GM23338 (cell line): ENCODE results near the gene INTS14. TPM values are rescaled to one million over a fixed set of nuclear protein-coding genes. Genes with fewer than 3 reads are reported as not detected.

Experiments used
- ATAC-seq: fragments of 200-7000 bp; cut with Tn5 transposase; 3 replicates; pipeline ENCODE4 v1.9.1; 2020
- DNase-seq: peaks from one replicate; pipeline ENCODE4 v3.0.0-alpha.2; 2015; ENCODE audit warnings: low spot score
- H2AFZ ChIP-seq: fragments of 200-600 bp; sonication (generic); 2 replicates; pipeline ENCODE4 v1.8.0; 2016; ENCODE audit warnings: antibody characterized with exemption, mild to moderate bottlenecking, moderate library complexity
- H3F3A ChIP-seq: fragments of 200-600 bp; sonication (generic); replicated peaks from 2 replicates; pipeline ENCODE4 v1.8.0; 2017; ENCODE audit warnings: antibody characterized with exemption, mixed run types, low read depth
- H3K27ac ChIP-seq: fragments of 200-600 bp; sonication (generic); 2 replicates; pipeline ENCODE4 v1.6.1; 2016; ENCODE audit warnings: low read depth
- H3K27me3 ChIP-seq: fragments of 200-600 bp; sonication (generic); 2 replicates; pipeline ENCODE4 v1.8.0; 2016; ENCODE audit warnings: mild to moderate bottlenecking, mixed run types, moderate library complexity; ENCODE audit not compliant: insufficient read depth
- H3K36me3 ChIP-seq: fragments of 200-600 bp; sonication (generic); 2 replicates; pipeline ENCODE4 v1.8.0; 2016; ENCODE audit warnings: mild to moderate bottlenecking; ENCODE audit not compliant: insufficient read depth
- H3K4me1 ChIP-seq: fragments of 200-600 bp; sonication (generic); 2 replicates; pipeline ENCODE4 v1.8.0; 2016; ENCODE audit warnings: mild to moderate bottlenecking, moderate library complexity; ENCODE audit not compliant: insufficient read depth
- H3K4me2 ChIP-seq: fragments of 200-600 bp; sonication (generic); 2 replicates; pipeline ENCODE4 v1.7.1; 2017; ENCODE audit warnings: mixed run types
- H3K4me3 ChIP-seq: fragments of 200-600 bp; sonication (generic); 2 replicates; pipeline ENCODE4 v1.6.1; 2016; ENCODE audit warnings: mixed run types
- H3K79me2 ChIP-seq: fragments of 200-600 bp; sonication (generic); replicated peaks from 2 replicates; pipeline ENCODE4 v1.8.0; 2017; ENCODE audit warnings: mild to moderate bottlenecking; ENCODE audit not compliant: insufficient read depth
- H3K9me2 ChIP-seq: fragments of 200-600 bp; sonication (generic); 2 replicates; pipeline ENCODE4 v1.8.0; 2017; ENCODE audit not compliant: insufficient read depth
- H4K20me1 ChIP-seq: fragments of 200-600 bp; sonication (generic); replicated peaks from 2 replicates; pipeline ENCODE4 v1.8.0; 2017; ENCODE audit warnings: mild to moderate bottlenecking; ENCODE audit not compliant: insufficient read depth
- H3K27ac Mint-ChIP-seq: 2 replicates; pipeline ENCODE4 v1.8.0; 2020; ENCODE audit warnings: inconsistent platforms, mild to moderate bottlenecking, moderate library complexity, mixed read lengths
- H3K27me3 Mint-ChIP-seq: 3 replicates; pipeline ENCODE4 v1.8.0; 2022; ENCODE audit warnings: low read depth, mild to moderate bottlenecking, moderate library complexity, mixed read lengths, inconsistent platforms; ENCODE audit not compliant: insufficient read depth, poor library complexity
- H3K36me3 Mint-ChIP-seq: 3 replicates; pipeline ENCODE4 v1.8.0; 2021; ENCODE audit warnings: low read depth, mild to moderate bottlenecking, inconsistent platforms, moderate library complexity, mixed read lengths
- H3K4me1 Mint-ChIP-seq: 3 replicates; pipeline ENCODE4 v1.8.0; 2020; ENCODE audit warnings: mild to moderate bottlenecking, inconsistent platforms, mixed read lengths
- H3K4me3 Mint-ChIP-seq: 3 replicates; pipeline ENCODE4 v1.8.0; 2021; ENCODE audit warnings: moderate library complexity, mild to moderate bottlenecking, inconsistent platforms, mixed read lengths
- H3K9me3 Mint-ChIP-seq: 3 replicates; pipeline ENCODE4 v1.8.0; 2020; ENCODE audit warnings: moderate library complexity, mild to moderate bottlenecking, inconsistent platforms, mixed read lengths
- CTCF ChIP-seq, 2 experiments: fragments of 200-600 bp in 1 of 2; sonication (generic) in 1 of 2; conservative IDR thresholded peaks; 2 replicates each; pipeline versions ENCODE4 v1.5.1 to v1.6.1; 2016 to 2017; ENCODE audit warnings: antibody characterized with exemption in 2 of 2, low read depth in 2 of 2, mild to moderate bottlenecking in 2 of 2, moderate library complexity in 1 of 2
- EZH2 ChIP-seq: fragments of 200-600 bp; sonication (generic); IDR thresholded peaks from one replicate; pipeline ENCODE4 v1.8.0; 2017; ENCODE audit warnings: antibody characterized with exemption, mild to moderate bottlenecking, low read depth; ENCODE audit not compliant: unreplicated experiment
- NANOG ChIP-seq: IDR thresholded peaks from 2 replicates; pipeline ENCODE4 v1.6.1; 2016; ENCODE audit warnings: antibody characterized with exemption, borderline replicate concordance
- POLR2AphosphoS5 ChIP-seq: IDR thresholded peaks from 2 replicates; pipeline ENCODE4 v1.6.1; 2016; ENCODE audit warnings: antibody characterized with exemption, low read depth
- REST ChIP-seq: IDR thresholded peaks from one replicate; pipeline ENCODE4 v1.6.1; 2018; ENCODE audit warnings: antibody characterized with exemption; ENCODE audit not compliant: unreplicated experiment
- STAT1 ChIP-seq: IDR thresholded peaks from one replicate; pipeline ENCODE4 v1.6.1; 2016; ENCODE audit warnings: antibody characterized with exemption; ENCODE audit not compliant: unreplicated experiment
- ZNF114 ChIP-seq: fragments of 250-450 bp; sonication (Bioruptor Pico); IDR thresholded peaks from 2 replicates; pipeline ENCODE4 v1.5.0; 2020; ENCODE audit warnings: mild to moderate bottlenecking, moderate library complexity
- ZNF331 ChIP-seq: fragments of 250-450 bp; sonication (Bioruptor Pico); IDR thresholded peaks from 2 replicates; pipeline ENCODE4 v1.5.0; 2020; ENCODE audit warnings: low read depth, mild to moderate bottlenecking, moderate library complexity
- ZNF462 ChIP-seq: fragments of 250-450 bp; sonication (Bioruptor Pico); IDR thresholded peaks from 2 replicates; pipeline ENCODE4 v1.5.0; 2020; ENCODE audit warnings: mild to moderate bottlenecking, moderate library complexity
- polyA plus RNA-seq: library from polyadenylated mRNA; unstranded; fragments of >200 nt; fragmentation: Nextera tagmentation; extraction: Ambion mirVana; gene quantifications from 2 replicates; pipeline ENCODE4 v1.2.1, GENCODE V29; 2016
- total RNA-seq: library from RNA; depleted of rRNA; stranded (reverse); fragments of >200 nt; shearing (Covaris generic); gene quantifications from 2 replicates; pipeline ENCODE4 v1.2.3, GENCODE V29; 2014

Gene INTS14
- total and polyA plus RNA-seq, 2 experiments from 2014 or later, result 15.2 to 37.7 TPM

- Histone ChIP-seq H4K20me1 (no peaks in the 10 kb centered on the region), H3K4me2 (no peak overlapping the region), H3K79me2 (no peaks in the 10 kb centered on the region), H3K4me3 (no peak overlapping the region), H3K9me2 (no peaks in the 10 kb centered on the region), H2AFZ (no peak overlapping the region), H3F3A (no peaks in the 10 kb centered on the region), H3K4me1 (peaks cover 4% of the 10 kb centered on the region; the same call in 1 of the 2 replicates), H3K27ac (no peak overlapping the region), H3K36me3 (no peaks in the 10 kb centered on the region), H3K27me3 (no peaks in the 10 kb centered on the region)
- peaks cover 12% of the 10 kb centered on the region for H3K4me1 Mint-ChIP-seq
- DNase-seq (no peak), ATAC-seq (no peak)
- H3K4me3 Mint-ChIP-seq, result no peak overlapping the region
- H3K27me3 Mint-ChIP-seq, result peaks cover 5% of the 10 kb centered on the region
- no peaks in the 10 kb centered on the region for H3K36me3 Mint-ChIP-seq
- H3K27ac Mint-ChIP-seq, result no peak overlapping the region
- TF ChIP-seq NANOG (no peak), ZNF331 (CRISPR knock-in tag) (no peak), EZH2 (no peak), CTCF (conservative IDR thresholded peaks at IDR 0.05; ENCODE audit: low read depth in 2 of 2) (no peak), ZNF114 (CRISPR knock-in tag) (no peak), ZNF462 (CRISPR knock-in tag) (no peak), STAT1 (no peak), REST (no peak), POLR2AphosphoS5 (no peak)
- no peaks in the 10 kb centered on the region; the same call in 2 of the 3 replicates for H3K9me3 Mint-ChIP-seq
Measured at GRCh38 chr15:65642594-65642993, 31.7 kb upstream of the INTS14 start.
